Muscle of back (tissue), 11 donors: ENCODE measurements around the gene ENTPD1. TPM values are rescaled to one million over a fixed set of nuclear protein-coding genes. Genes with fewer than 3 reads are reported as not detected.
"Not testable (repeated sequence)": the region's sequence is repeated elsewhere in the genome, so short reads cannot be mapped to it uniquely, and the experiment has no call there.

Experiments used
- DNase-seq, 3 donors: peaks; one replicate each; pipeline versions ENCODE4 v3.0.0 to v3.0.0-alpha.2; 2013
- polyA plus RNA-seq, 10 donors: library from polyadenylated mRNA; unstranded; fragments of 120-200 nt; gene quantifications; one replicate each; pipeline ENCODE4 v1.2.1, GENCODE V29; 2013; ENCODE audit not compliant: insufficient read length in 10 of 10

The ENTPD1 gene
- polyA plus RNA-seq, 10 donors = 11.8 to 16.8 (median 14.0) TPM

DNA sequence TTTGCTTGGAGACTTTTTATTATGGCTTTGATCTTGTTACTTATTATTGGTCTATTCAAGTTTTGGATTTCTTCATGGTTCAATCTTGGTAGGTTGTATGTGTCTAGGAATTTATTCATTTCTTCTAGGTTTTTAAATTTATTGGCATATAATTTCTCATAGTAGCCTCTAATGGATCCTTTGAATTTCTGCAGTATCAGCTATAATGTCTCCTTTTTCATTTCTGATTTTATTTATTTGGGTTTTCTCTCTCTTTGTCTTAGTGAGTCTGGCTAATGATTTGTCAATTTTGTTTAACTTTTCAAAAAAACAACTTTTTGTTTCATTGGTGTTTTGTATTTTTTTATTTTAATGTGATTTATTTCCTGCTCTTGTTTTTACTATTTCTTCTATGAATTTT, 160.1 kb downstream of the ENTPD1 start:
- DNase-seq = not testable (repeated sequence)

Other genes with a start within 250 kb of the ENTPD1 start
- gene SORBS1, start 194.8 kb upstream of the ENTPD1 start, polyA plus RNA-seq = 100 to 1,000 TPM in 1 of 10 donors, 10 to 100 TPM in 9; 49.7 to 107 (median 71.2) TPM
- gene ALDH18A1, start 99.5 kb upstream of the ENTPD1 start, polyA plus RNA-seq = 10 to 100 TPM; 37.9 to 69.5 (median 45.1) TPM
- 10 to 100 TPM; 27.0 to 39.5 (median 31.0) TPM for gene TCTN3, start 62.2 kb upstream of the ENTPD1 start, polyA plus RNA-seq
- gene CC2D2B, start 151.8 kb downstream of the ENTPD1 start, polyA plus RNA-seq = 1 to 10 TPM in 3 of 10 donors, under 1 TPM in 7; 0.64 to 1.9 (median 0.82) TPM